Measurements from ENCODE around the gene B4GALT3. TPM values are rescaled to one million over a fixed set of nuclear protein-coding genes. Genes with fewer than 3 reads are reported as not detected.
A peak's percentile ranks its signal among the peaks of the same experiment; 100 is the strongest.

The B4GALT3 gene
- total and polyA plus RNA-seq, 2 of the 8 experiments (the other 6 are each of a cell fraction or from before 2014, with no cell fraction given): 42.3 to 43.0 TPM

DNA sequence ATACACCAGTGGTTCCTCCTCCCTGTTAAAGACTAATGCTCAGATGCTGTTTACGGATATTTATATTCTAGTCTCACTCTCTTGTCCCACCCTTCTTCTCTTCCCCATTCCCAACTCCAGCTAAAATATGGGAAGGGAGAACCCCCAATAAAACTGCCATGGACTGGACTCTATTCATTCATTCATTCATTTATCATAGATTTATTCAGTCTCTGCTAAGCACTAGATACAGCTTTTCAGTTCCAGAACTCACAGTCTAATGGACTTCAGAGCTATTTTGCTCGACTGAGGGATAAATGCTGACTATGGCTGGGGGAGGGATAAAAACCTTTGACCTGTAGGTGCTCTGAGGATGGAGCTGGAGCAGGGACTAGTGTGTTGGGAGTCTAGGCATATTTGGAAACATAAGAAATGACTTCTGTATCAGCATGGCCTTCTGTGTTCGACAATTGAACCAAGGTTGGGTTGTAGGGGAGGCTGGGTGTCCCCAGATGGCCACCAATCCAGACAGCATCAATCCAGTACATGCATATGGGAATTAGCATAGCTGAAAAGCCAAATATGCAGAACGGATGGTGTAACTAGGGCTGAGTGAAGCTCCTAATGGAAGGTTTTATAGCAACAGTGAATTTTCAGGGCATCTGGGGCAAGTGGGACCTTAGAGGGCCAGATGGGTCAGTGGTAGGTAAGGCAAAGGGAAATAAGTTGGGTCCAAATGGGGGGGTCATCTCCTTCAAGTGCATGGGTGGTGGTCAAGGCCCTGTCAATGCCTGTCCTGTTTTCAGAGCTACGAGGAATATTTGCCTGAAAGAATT, 42.0 kb upstream of the B4GALT3 start:
- Histone ChIP-seq H2BK5ac (ENCODE audit: low read depth, low read length) (no peak overlapping the region), H3K27ac (ENCODE audit: low read depth, low read length) (no peak overlapping the region), H2AK5ac (ENCODE audit: low read depth, low read length) (no peak overlapping the region), H3K14ac (ENCODE audit: insufficient read length) (no peak overlapping the region), H2BK120ac (replicated peaks; ENCODE audit: low read depth, low read length) (no peak overlapping the region), H2BK20ac (ENCODE audit: low read length) (0 out of 2 replicates have a peak overlapping the region, but pooled peaks have one; percentile 19), H3K9ac (replicated peaks in 1 of 4; ENCODE audit: extremely low read depth in 1 of 4, low read depth in 3 of 4, low read length in 3 of 4) (no peak overlapping the region), H3K36me3 (ENCODE audit: control insufficient read depth in 2 of 4, insufficient read depth in 4 of 4, low read length in 3 of 4) (peaks cover under 1 to 3% (median 1%) of the 10 kb centered on the region in 4 experiments; a peak in 5 of 8 replicates), H3K56ac (replicated peaks; ENCODE audit: insufficient read length, low read depth, low read length) (no peak overlapping the region), H4K5ac (ENCODE audit: insufficient read length, low read depth, low read length) (no peak overlapping the region), H3K4me1 (replicated peaks in 1 of 4; ENCODE audit: control insufficient read depth in 3 of 4, insufficient read depth in 4 of 4, low read length in 3 of 4) (peaks cover 0 to 13% (median 0%) of the 10 kb centered on the region in 4 experiments; a peak in 3 of 7 replicates), H3K4me2 (ENCODE audit: insufficient read depth in 1 of 2, low read depth in 2 of 2, low read length in 2 of 2) (no peak overlapping the region; a peak in 1 of 4 replicates), H4K8ac (ENCODE audit: extremely low read depth, insufficient read depth, low read length) (no peak overlapping the region), H2BK15ac (ENCODE audit: low read length) (no peak overlapping the region), H3K79me1 (ENCODE audit: low read depth, low read length) (no peaks in the 10 kb centered on the region), H3K4ac (replicated peaks; ENCODE audit: insufficient read length, low read depth, low read length) (no peak overlapping the region), H3K23me2 (ENCODE audit: low read depth, low read length) (no peaks in the 10 kb centered on the region), H3K23ac (ENCODE audit: insufficient read length) (no peak overlapping the region), H3K27me3 (replicated peaks in 1 of 4; ENCODE audit: control insufficient read depth in 3 of 4, extremely low read depth in 1 of 4, insufficient read depth in 3 of 4, low read length in 3 of 4) (0 out of 7 replicates have a peak, but pooled peaks cover 0 to 2% (median 0%) of the 10 kb centered on the region in 4 experiments), H3K9me3 (ENCODE audit: insufficient read depth in 2 of 2, low read depth in 1 of 2, low read length in 1 of 2) (no peaks in the 10 kb centered on the region), H3K18ac (ENCODE audit: extremely low read depth, low read length) (no peak overlapping the region), H4K91ac (replicated peaks; ENCODE audit: insufficient read length, low read length) (no peak overlapping the region), H2BK12ac (ENCODE audit: low read depth, low read length) (no peak overlapping the region), H3K79me2 (ENCODE audit: control insufficient read depth in 1 of 2, insufficient read depth in 2 of 2, low read length in 2 of 2) (no peaks in the 10 kb centered on the region), H4K20me1 (replicated peaks in 1 of 2; ENCODE audit: control insufficient read depth in 1 of 2, insufficient read depth in 2 of 2, low read length in 2 of 2) (no peaks in the 10 kb centered on the region), H3K4me3 (ENCODE audit: extremely low read depth in 1 of 4, insufficient read depth in 2 of 4, low read depth in 3 of 4, low read length in 4 of 4) (no peak overlapping the region), H2AFZ (ENCODE audit: low read length) (no peak overlapping the region)
- FAIRE-seq: no peak
- CTCF ChIA-PET (ENCODE audit: partially characterized antibody): interaction anchor here (0.6 to 23.7 kb wide), 13 partner anchors 9 to 931 kb away, joined by 3 to 427 read pairs (median 5); partner anchors contain the start of genes ADAMTS4, NDUFS2 and TOMM40L
- DNase-seq (ENCODE audit: low read depth in 1 of 2, low spot score in 2 of 2): no peak
- WGBS, 2 experiments (ENCODE audit: extremely low coverage in 1 of 2, insufficient coverage in 1 of 2, insufficient read length in 1 of 2, insufficient replicate concordance in 2 of 2, low coverage in 1 of 2, low lambda C conversion rate in 2 of 2, missing lambda C conversion rate in 1 of 2): 88% methylated on average over 5 of the region's 5 CpGs; no CpG with 5 or more reads in 1 of the 2 experiments
- POLR2A ChIA-PET (ENCODE audit: partially characterized antibody): interaction anchor here (0.7 to 9.9 kb wide), 7 partner anchors 8 to 71 kb away, joined by 3 to 82 read pairs (median 3); partner anchors contain the start of genes ADAMTS4 and NDUFS2
- TF ChIP-seq EZH2 (IDR thresholded peaks at IDR 0.05; ENCODE audit: low read depth, low read length, severe bottlenecking) (no peak), SUZ12 (IDR thresholded peaks at IDR 0.05; ENCODE audit: low read length) (no peak), SIN3A (conservative IDR thresholded peaks at IDR 0.05 in 1 of 2, IDR thresholded peaks at IDR 0.05 in 1 of 2; ENCODE audit: low read depth in 1 of 2, low read length in 2 of 2) (no peak), TCF12 (IDR thresholded peaks at IDR 0.05; ENCODE audit: low read depth, low read length) (no peak), BRCA1 (IDR thresholded peaks at IDR 0.05; ENCODE audit: low read depth, low read length) (no peak), KDM5A (IDR thresholded peaks at IDR 0.05; ENCODE audit: low read length) (no peak), ASH2L (IDR thresholded peaks at IDR 0.05; ENCODE audit: low read length) (no peak), BCL11A (IDR thresholded peaks at IDR 0.05; ENCODE audit: low read depth in 2 of 2, low read length in 2 of 2) (no peak), TBP (IDR thresholded peaks at IDR 0.05; ENCODE audit: low read depth, low read length) (no peak), YY1 (IDR thresholded peaks at IDR 0.05; ENCODE audit: low read depth, low read length) (no peak)
- TF ChIP-seq, protein P1, sequence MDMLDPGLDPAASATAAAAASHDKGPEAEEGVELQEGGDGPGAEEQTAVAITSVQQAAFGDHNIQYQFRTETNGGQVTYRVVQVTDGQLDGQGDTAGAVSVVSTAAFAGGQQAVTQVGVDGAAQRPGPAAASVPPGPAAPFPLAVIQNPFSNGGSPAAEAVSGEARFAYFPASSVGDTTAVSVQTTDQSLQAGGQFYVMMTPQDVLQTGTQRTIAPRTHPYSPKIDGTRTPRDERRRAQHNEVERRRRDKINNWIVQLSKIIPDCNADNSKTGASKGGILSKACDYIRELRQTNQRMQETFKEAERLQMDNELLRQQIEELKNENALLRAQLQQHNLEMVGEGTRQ (IDR thresholded peaks at IDR 0.05; ENCODE audit: low read length): no peak

All from H1 (cell line).